GM13976 (cell line): ENCODE results near the gene NID1.

Experiments used
- DNase-seq: peaks from one replicate; pipeline ENCODE4 v3.0.0; 2012; ENCODE audit warnings: low spot score
- CTCF ChIP-seq: IDR thresholded peaks from 2 replicates; pipeline ENCODE4 v1.5.1; 2012; ENCODE audit warnings: borderline replicate concordance, mild to moderate bottlenecking; ENCODE audit not compliant: insufficient read depth; ENCODE audit errors: extremely low read depth, missing control alignments, control extremely low read depth
- in situ Hi-C: fragments of 300-500 bp; cut with MboI; formaldehyde crosslinking; loops from one replicate; pipeline ENCODE4 v1.12.0; 2022; ENCODE audit warnings: low sequenced_read_pairs, mixed read lengths, inconsistent platforms; ENCODE audit not compliant: unreplicated experiment

NID1 gene

GRCh38 chr1:236110137-236110536, 45.2 kb upstream of the NID1 start:
- DNase-seq, result no peak
- no peak for TF ChIP-seq CTCF
- in situ Hi-C loops, result loop anchor here (10.0 to 25.0 kb wide), 3 partner anchors 375 to 1277 kb away; no protein-coding TSS in a partner anchor

GRCh38 chr1:236108027-236108648, 43.2 kb upstream of the NID1 start:
- TF ChIP-seq CTCF, result no peak
- DNase-seq, result no peak
- in situ Hi-C loops, result loop anchor here (25.0 kb wide), 2 partner anchors 754 to 1279 kb away; no protein-coding TSS in a partner anchor

GRCh38 chr1:236107121-236107907, 42.4 kb upstream of the NID1 start:
- no peak for TF ChIP-seq CTCF
- in situ Hi-C loops, result loop anchor here (25.0 kb wide), 2 partner anchors 755 to 1280 kb away; no protein-coding TSS in a partner anchor
- no peak for DNase-seq

- in situ Hi-C loops, result loop anchor here (25.0 kb wide), 2 partner anchors 759 to 1284 kb away; no protein-coding TSS in a partner anchor
- TF ChIP-seq CTCF, result peak; percentile 57
- peak; percentile 84 for DNase-seq
These were observed 38.8 kb upstream of the NID1 start for GRCh38 chr1:236103646-236104218.

- TF ChIP-seq CTCF, result no peak
- in situ Hi-C loops, result loop anchor here (25.0 kb wide), 2 partner anchors 759 to 1284 kb away; no protein-coding TSS in a partner anchor
These were observed 38.2 kb upstream of the NID1 start for GRCh38 chr1:236103059-236103458.

GRCh38 chr1:236102611-236103010, 37.7 kb upstream of the NID1 start:
- DNase-seq, result peak; percentile 17
- no peak for TF ChIP-seq CTCF
- in situ Hi-C loops, result loop anchor here (25.0 kb wide), 2 partner anchors 760 to 1285 kb away; no protein-coding TSS in a partner anchor

More at GRCh38 chr1:236103059-236103458, 38.2 kb upstream of the NID1 start:
- peak; percentile 13 for DNase-seq
